NCI-H345 treated with DMSO at 0.1 percent for 48 hours (cell line): ENCODE data around the gene MRFAP1L1.
A peak's percentile ranks its signal among the peaks of the same experiment; 100 is the strongest.
"Not testable (repeated sequence)": the region's sequence is repeated elsewhere in the genome, so short reads cannot be mapped to it uniquely, and the experiment has no call there.

Source experiments
- DNase-seq: peaks from one replicate; lab custom pipeline; 2025; ENCODE audit not compliant: unreplicated experiment; lab: John Stamatoyannopoulos, UW

MRFAP1L1 gene

DNA sequence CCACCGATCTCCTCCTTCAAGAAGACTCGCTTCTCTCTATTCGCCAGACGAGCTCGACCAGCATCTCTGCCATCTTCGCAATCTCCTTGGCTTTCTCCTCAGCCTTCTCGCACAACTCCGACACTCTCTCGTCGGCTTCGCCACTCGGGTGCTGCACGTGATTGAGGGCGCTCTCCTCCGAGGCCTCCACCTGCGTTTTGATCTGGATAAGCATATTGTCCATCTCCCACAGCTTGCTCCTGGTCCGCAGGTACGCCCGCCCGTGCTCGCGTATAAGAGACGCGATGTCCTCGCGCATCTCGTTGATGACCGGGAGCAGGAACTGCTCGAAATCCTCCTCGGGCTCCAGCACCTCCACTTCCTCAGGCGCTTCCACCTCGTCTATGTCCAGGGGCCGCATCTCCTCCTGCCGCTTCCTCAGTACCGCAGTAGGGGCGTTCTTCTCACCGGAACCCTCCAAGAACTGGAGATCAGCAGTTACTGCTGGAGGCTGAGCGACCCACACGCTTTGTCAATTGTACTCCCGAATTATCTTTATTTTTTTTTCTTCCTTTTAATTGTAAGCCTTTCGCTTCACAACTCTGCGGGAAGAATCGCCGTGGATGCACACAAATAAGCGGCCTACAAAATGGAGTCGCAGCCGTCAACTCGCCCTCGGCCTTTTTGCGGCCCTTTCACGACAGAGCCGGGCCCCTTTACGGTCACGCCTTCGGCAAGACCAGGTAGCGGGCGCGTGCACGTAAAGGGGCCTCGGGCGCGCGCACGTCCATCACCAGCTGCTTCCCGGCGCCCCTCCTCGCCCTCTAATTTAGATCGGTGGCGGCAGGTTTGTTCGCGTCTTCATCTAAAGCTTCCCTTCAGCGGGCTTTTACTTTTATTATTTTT, at the start of gene MRFAP1L1:
TSS of gene MRFAP1L1 (minus strand) at position 636 of the 885 bp plus-strand sequence. CDS start at position 400, 236 bp downstream.
- peak; percentile 87 for DNase-seq

DNA sequence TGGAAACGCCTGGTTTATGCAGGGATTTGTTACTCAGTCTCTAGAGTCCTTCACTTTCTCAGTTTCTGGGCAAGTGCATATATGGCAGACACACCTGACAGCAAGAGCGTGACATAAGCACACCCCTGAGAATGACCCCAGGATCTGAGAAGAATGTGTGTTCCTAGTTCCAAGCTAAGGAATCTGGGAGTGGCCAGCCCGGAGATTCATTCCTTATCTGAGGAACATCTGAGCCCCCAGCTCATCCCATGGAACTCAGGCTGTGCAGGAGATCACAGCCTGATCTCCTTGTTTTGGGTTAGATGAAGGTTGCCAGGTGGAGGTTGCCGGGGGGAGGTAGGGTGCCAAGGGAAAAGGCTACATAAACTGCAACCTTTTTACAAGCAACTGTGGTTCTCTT, 49.1 kb upstream of the MRFAP1L1 start:
- no peak for DNase-seq

DNA sequence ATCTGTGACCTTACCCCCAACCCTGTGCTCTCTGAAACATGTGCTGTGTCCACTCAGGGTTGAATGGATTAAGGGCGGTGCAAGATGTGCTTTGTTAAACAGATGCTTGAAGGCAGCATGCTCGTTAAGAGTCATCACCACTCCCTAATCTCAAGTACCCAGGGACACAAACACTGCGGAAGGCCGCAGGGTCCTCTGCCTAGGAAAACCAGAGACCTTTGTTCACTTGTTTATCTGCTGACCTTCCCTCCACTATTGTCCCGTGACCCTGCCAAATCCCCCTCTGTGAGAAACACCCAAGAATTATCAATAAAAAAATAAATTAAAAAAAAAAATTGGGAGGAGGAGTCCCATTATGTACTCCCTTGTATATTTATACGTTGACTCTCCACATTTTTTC, 46.7 kb upstream of the MRFAP1L1 start:
- not testable (repeated sequence) for DNase-seq

DNA sequence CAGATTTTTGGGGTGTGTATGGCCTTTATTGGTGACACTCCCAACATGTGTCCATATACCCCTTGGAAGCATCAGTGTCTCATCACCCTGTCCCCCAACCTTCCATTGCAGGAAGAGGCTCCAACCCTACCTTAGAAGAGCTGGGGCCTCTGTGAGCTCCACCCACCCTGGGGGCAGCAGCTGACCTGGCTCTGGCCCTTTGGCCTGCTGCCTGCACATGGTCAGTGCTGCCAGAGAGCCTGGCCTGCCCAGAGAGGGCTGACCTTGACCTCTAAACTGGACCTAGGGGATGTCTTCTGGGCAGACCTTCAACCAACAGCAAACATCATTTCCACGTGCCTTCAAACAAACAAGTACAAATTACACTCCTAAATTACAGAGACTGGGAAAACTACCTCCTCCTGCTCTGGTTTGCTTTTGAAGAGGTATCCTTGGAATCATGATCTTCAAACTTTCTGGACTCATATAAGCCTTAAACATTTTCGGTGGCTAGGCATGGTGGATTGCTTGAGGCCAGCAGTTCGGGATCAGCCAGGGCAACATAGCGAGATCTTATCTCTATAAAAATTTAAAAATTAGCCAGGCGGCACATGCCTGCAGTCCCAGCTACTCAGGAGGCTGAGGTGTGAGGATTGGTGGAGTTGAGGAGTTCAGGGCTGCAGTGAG, 45.6 kb upstream of the MRFAP1L1 start:
- DNase-seq, result no peak

DNA sequence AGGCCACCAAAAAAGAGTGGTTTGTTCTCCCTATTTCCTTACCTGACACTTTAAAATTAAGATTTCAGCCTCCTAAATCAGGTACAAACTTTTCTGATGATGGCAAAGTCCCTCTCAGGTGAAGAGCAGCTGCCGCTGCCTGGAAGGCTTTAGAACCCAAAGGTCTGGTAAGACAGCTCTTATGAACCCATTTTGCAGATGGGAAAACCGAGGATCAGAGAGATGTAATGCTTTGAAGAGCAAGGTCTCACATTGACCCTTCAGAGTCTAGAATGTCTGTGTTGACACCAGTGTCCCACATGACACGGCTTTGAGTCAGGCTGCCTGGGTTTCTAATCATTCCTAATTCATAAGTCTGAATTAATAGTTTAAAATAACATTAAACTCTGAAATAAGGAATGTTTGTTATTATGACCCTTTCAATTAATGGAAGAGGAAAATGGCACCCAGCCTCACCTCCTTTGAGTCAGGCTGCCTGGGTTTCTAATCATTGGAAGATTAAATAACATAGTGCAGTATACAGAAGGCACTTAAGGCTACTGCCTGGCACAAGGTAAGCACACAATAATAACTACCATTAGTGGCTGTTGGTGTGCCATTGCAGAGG, 44.9 kb upstream of the MRFAP1L1 start:
- no peak for DNase-seq

DNA sequence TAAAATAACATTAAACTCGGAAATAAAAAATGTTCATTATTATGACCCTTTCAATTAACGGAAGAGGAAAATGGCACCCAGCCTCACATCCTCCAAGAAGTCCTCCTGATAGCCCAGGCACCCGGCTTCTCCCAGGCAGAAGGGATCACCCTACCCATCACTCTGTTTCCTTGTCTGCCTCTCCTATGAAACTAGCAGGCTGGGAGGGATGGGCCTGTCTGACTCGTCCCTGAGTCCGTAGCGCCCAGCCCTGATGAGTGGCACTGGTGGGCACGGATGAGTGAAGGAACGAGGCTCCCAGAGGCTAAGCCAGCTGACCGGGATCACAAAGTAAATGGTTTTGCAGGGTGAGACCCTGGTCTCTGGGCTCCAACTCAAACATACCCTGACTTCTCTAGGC, 44.2 kb upstream of the MRFAP1L1 start:
- DNase-seq, result no peak

DNA sequence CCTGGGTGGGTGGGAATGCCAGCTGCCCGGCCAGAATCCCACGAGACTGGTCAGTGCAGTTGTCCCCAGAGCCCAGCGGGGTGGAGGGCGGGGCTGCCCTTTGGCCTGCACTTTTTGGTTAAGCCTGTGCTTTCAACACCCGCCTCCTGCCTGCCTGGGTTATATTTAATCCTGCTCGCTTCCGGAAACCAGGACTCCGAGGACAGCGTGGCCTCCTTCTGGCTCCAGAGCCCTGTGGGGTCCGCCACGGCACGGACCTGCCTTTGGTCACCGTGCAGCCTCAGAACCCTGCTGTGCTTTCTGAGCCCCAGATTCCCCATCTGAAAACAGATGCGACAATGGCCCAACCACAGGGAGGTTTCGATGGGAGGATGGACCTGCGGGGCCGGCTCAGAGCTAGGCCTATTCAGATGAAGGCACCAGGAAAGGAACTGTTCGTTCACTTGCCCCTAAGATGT, 43.5 kb upstream of the MRFAP1L1 start:
- DNase-seq, result no peak

DNA sequence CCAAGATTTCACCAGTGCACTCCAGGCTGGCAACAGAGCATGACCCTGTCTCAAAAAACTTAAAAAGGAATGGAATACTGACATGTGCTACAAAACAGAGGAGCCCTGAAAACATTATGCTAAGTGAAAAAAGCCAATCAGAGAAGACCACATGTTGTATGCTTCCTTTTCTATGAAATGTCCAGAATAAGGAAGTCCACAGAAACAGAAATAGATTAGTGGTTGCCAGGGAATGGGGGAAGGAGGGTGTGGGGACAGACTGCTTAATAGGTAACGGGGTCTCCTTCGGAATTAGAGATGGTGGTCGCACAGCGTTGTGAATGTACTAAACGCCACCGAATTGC, 42.8 kb upstream of the MRFAP1L1 start:
- no peak for DNase-seq

DNA sequence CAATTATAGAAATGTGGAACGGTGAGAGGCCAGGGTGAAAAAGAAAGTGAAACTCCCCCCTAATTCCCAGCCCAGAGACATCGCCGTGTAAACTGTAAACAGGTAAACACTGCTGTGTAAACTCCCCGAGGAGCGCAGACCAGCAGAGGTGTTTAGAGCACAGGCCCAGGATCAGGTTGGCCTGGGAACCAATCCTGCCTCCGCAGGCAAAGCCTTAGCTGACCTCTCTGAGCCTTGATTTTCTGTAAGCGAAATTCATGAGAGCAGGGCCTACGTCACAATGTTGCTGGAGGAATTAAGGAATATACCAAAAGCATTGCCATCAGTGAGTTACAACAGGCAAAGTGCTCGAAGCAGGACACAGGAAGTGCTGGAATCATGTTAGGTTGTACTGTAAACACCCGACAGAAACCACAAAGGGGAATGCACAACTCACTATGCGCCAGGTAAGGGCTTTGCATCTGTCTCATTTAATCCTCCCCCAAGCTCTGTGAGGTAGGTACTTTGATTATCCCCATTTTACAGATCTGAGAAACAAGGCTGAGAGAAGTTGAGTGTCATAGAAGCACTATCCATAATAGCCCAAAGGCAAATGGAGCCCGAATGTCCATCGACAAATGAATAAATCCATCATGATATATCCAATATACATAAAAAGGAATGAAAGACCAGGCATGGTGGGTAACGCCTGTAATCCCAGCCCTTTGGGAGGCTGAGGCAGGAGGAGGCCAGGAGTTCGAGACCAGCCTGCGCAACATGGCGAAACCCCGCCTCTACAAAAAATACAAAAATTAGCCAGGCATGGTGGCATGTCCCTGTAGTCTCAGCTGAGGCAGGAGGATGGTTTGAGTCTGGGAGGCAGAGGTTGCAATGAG, 42.2 kb upstream of the MRFAP1L1 start:
- DNase-seq, result no peak

DNA sequence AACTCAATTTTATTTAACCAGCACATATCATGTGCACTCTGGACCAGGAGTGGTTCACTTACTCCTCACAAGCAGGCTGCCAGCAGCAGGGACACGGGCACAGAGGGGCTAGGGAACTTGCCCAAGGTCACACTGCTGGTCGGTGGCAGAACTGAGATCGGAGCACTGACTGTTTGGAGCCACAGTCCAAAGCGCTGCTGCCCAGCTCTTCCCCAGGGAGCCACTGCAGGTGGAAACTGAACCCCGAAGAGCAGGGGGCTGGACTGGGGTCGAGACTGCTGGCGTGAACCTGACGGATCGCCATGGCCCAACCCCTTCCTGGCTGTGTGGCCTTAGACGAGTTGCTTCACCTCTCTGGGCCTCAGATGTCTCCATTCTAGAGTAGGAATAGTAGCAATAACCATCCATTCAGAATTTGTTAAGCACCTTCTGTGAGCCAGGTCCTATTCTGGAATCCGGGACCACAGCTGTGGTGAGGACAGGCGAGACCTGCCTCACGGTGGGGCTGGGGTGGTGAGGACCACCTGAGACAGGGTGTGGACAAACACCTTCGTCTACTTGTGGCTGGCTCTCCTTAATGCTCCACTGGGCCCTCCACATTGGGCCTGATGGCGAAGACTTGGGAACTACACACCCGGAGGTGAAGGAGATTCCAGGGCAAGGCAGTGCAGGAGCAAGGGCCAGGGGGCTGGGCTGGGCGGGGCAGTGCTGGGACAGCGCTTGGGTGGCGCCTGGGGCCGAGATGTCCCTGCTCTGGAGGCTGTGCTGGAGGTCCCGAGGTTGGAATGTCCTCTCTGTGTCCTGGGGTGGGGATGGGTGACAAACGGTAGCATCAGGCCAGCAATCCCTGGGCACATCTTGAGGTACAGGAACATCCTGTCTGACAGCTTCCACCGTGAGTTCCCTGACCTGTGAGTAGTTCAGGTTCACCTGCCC, 40.9 kb upstream of the MRFAP1L1 start:
- no peak for DNase-seq

DNA sequence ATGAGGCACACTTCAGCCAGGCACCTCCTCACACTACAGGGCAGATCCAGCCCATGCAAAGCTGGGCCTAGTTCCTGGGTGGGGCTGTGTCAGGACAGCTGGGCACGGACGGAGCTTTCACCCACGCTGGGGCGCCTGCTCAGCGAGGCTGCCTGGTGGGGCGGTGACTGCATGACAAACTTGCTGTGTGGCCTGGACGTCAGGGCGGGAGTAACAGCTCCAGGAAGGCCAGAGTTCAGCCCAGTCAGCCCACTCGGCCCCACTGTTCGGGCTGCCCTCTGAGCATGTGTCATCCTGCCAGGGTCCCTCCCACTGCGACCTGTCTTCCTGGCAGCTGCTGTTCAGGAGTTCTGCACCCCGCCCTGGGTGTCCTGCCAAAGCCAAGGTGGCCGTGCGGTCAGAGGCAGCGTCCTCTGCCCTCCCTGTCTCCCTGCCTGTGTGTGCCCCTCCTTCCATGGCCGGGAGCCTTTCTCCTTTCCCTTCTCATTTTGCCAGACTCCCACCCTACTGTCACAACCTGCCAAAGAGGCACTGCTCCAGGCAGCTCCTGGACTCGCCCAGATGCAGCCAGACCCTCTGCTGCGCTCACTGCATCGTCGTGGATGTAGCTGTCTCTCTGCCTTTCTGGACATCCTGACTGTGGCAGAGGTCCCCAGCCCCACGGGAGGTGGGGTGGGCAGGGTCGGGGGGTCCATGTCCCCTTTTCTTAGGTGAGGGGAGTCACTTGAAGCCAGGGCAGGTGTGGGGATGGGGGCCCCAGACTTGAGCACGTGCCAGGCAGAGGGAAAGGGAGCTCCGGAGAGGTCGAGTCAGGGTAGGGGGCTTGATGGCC, 39.9 kb upstream of the MRFAP1L1 start:
- no peak for DNase-seq

DNA sequence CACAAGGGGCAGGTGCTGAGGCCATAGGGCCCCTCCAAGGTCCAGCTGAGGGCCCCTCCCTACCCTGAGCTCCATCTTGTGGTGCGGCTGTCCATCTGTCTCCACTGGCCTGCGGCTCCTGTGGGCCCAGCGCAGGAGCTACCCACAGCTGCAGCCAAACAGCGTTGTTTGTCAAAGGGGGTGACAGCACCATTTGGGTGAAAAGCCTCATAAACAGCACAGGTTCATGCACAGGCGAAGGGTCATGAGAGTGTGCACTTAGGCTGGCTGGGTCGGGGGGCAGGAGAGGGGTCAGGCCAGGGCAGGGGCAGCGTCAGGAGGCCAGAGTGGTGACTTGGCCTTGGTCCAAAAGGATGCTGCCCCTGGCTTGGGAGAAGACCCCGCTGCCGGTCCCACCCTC, 38.6 kb upstream of the MRFAP1L1 start:
- DNase-seq, result no peak

DNA sequence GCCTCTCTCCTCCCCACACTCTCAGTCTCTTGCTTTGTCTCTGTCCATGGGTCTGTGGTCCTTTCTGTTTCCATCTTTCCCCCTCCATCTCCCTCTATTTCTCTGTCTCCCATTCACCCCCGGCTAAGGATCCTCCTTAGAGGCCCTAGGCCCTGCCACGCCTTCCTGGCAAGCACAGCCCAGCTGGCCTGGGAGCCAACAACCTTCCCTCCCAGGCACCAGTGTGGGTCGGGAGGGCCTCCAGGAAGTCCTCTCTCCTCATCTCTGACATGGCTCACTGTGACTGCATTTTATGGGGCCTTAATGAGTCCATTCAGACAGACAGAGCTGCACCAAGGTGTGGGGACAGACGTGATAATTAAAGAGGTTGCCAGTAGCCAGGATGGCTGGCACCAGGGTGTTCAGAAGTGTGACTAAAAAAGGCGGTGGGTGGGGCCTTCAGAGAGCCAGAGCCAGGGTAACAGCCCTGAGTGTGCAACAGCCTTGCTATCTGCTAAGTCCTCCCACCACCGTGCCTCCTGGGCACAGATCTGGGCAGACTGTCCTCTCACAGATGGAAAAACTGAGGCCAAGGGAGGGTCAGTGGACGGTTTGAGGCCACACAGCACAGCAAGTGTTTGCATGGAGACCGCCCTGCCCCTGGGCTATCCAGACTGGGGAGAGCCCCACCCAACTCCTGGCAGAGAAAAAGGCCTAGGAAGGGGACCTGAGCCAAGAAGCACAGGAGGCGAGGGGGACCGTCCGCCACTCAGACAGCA, 37.8 kb upstream of the MRFAP1L1 start:
- DNase-seq, result peak; percentile 34

DNA sequence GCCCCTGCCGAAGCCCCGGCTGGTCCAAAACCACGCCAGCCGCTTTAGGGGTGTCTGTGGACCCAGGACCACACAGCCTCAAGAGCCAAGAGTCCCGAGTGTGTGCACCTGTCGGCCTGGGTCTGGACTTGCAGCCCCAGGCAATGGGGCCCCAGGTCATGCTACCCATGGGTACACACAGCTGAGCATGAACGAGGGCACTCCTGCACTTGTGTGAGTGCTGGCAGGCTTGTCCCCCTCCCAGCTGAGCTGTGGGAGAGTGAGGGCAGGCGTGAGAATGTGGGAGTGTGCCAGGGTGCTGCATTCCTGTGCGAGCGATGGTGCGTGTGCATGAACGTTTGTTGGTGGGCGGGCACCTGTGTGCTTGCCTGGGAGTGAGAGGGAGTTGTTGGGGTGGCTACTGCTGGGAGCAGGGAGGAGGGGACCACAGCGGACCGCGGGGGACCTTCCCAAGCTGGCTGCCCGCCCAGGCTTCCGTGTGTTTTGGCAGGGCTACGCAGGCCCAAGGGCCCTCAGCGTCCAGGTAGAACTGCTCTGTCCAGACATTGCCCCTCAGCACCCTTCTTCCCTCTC, 37.1 kb upstream of the MRFAP1L1 start:
- peak; percentile 34 for DNase-seq

DNA sequence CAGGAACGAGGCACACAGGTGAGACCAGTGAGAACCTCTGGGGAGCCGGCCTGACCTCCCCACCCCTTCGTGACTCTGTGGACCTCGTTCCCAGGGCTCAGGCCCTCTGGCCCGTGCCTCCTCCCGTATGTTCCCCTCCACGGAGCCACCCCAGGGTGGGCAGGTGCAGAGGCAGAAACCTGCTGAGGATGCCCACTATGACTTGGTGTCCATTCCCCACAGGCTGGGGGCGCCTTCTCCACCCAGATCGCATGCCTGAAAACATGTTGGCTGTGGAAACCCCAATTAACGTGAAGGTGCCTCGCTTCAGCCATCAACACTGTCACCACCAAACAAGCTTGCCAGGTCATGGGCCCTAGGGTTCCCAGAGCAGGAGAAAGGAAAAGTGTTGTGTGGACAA, 33.3 kb upstream of the MRFAP1L1 start:
- DNase-seq, result no peak

DNA sequence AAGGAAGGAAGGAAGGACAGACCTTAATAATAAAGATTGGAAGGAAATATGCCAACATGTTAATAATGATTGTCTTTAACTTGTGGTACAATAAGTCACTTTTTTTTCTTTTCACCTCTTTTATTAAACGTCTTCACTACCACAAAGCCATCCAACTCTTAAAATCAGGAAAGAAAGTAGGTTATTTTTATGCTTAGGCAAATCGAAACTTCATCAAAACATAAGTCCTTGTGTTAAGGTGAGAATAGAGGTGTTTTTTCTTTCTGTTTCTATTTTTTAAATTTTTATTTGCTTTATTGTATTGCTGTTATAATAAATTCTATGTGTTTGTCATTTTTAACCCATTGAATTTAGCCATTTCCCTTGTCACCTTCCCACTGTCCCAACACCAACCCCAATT, 32.8 kb upstream of the MRFAP1L1 start:
- DNase-seq, result no peak

DNA sequence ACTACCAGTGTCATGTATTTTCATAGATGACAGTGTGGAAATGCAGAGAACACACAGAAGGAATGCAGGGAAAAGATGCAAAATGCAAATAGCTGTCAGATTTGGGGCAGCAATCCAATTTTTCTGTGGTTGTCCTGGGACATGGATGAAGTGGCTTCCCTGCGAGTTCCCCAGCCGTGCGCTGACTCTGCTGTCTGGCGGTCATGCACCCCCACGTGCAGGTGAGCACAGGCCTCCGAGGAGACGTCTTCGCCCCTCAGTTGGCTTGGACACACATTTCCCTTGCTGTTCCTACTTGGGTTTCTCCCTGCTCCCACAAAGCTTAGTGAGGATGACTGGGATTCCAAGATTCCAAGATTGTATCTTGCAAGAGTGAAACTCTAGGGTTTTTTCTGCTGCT, 30.7 kb upstream of the MRFAP1L1 start:
- no peak for DNase-seq

DNA sequence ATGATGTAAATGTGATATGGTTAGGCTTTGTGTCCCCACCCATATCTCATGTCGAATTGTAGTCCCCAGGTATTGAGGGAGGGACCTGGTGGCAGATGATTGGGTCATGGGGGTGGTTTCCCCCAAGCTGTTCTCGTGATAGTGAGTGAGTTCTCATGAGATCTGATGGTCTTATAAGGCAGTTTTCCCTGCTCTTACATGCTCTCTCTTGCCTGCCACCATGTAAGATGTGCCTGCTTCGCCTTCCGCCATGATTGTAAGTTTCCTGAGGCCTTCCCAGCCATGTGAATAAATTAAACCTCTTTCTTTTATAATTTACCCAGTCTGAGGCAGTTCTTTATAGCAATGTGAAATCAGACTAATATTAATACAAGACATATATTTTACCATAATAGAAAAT, 30.3 kb upstream of the MRFAP1L1 start:
- DNase-seq, result no peak
